Uterus (tissue), 2 donors: ENCODE results near the gene DSG4.

ENCODE experiments used
- CTCF ChIP-seq, 4 experiments: fragments of 200-600 bp in 2 of 4; fragments of 450-650 bp in 2 of 4; sonication (generic) in 2 of 4; IDR thresholded peaks; one replicate each; pipeline ENCODE4 v1.5.1; 2016 to 2019; ENCODE audit warnings: antibody characterized with exemption in 4 of 4, mild to moderate bottlenecking in 2 of 4, moderate library complexity in 1 of 4
- POLR2A ChIP-seq, 2 donors: fragments of 450-650 bp; IDR thresholded peaks; one replicate each; pipeline ENCODE4 v1.6.1; 2016; ENCODE audit warnings: antibody characterized with exemption in 2 of 2, mild to moderate bottlenecking in 1 of 2, moderate library complexity in 1 of 2

GRCh38 chr18:31417850-31418249 is 41.3 kb downstream of the DSG4 start:
- TF ChIP-seq CTCF (IDR thresholded peaks at IDR 0.05) (no peak), POLR2A (IDR thresholded peaks at IDR 0.05) (no peak)
